Thyroid gland (tissue), 4 donors: ENCODE measurements around the gene SPATA31D3.

Source experiments
- CTCF ChIP-seq, 6 experiments: fragments of 200-600 bp in 3 of 6; fragments of 450-650 bp in 3 of 6; sonication (generic) in 3 of 6; IDR thresholded peaks; one replicate each; pipeline ENCODE4 v1.5.1; 2016 to 2019; ENCODE audit warnings: antibody characterized with exemption in 6 of 6, mild to moderate bottlenecking in 2 of 6, inconsistent platforms in 1 of 6, moderate library complexity in 1 of 6
- POLR2A ChIP-seq, 2 donors: fragments of 450-650 bp; IDR thresholded peaks; one replicate each; pipeline ENCODE4 v1.6.1; 2017; ENCODE audit warnings: antibody characterized with exemption in 2 of 2, mild to moderate bottlenecking in 2 of 2, moderate library complexity in 1 of 2

DNA sequence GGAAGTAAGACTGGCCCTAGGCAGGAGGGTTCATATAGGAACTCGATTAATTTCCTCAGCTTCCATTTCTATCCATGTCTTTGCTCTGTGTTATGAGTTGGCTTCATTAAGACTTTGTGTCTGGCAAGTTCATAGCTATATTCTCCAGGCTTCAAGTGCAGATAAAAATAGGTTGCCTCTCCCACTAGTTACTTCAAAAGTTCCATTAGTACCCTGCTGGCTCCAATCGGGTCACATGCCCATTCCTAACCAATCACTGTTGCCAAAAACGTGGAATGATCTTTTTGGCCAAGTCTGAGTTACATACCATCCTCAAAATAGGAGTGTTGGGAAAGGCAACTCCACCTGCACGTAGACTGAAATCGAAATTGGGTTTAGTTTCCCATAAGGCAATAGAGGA is 31.5 kb downstream of the SPATA31D3 start:
- TF ChIP-seq CTCF (IDR thresholded peaks at IDR 0.05): no peak
- TF ChIP-seq POLR2A (IDR thresholded peaks at IDR 0.05): no peak
